ENCODE measurements around the gene IL6ST.
A peak's percentile ranks its signal among the peaks of the same experiment; 100 is the strongest.
"Not testable (repeated sequence)": the region's sequence is repeated elsewhere in the genome, so short reads cannot be mapped to it uniquely, and the experiment has no call there.

The IL6ST gene

GRCh38 chr5:55993731-55994494, 850 bp downstream of the IL6ST start:
- peaks cover 3% of the 10 kb centered on the region for H3K9me3 Mint-ChIP-seq
- H3K27ac Mint-ChIP-seq, result peak overlapping the region; percentile 99
- peak overlapping the region; percentile 96 for H3K4me3 Mint-ChIP-seq
- peaks cover 71% of the 10 kb centered on the region for H3K4me1 Mint-ChIP-seq (ENCODE audit: low read depth)
- peaks cover 55% of the 10 kb centered on the region for H3K36me3 Mint-ChIP-seq (ENCODE audit: low read depth)
- H3K27me3 Mint-ChIP-seq, result no peaks in the 10 kb centered on the region
- no peak for DNase-seq

GRCh38 chr5:55993013-55993412, 1.8 kb downstream of the IL6ST start:
- peak overlapping the region; percentile 96 for H3K4me3 Mint-ChIP-seq
- peak overlapping the region; percentile 99 for H3K27ac Mint-ChIP-seq
- H3K36me3 Mint-ChIP-seq (ENCODE audit: low read depth), result peaks cover 63% of the 10 kb centered on the region
- no peak for DNase-seq
- H3K9me3 Mint-ChIP-seq, result peaks cover 3% of the 10 kb centered on the region
- peaks cover 71% of the 10 kb centered on the region for H3K4me1 Mint-ChIP-seq (ENCODE audit: low read depth)
- H3K27me3 Mint-ChIP-seq, result no peaks in the 10 kb centered on the region

- Mint-ChIP-seq H3K4me3 (peak overlapping the region; percentile 96), H3K27me3 (no peaks in the 10 kb centered on the region), H3K27ac (peak overlapping the region; percentile 18), H3K4me1 (ENCODE audit: low read depth) (peaks cover 70% of the 10 kb centered on the region), H3K9me3 (peaks cover 3% of the 10 kb centered on the region), H3K36me3 (ENCODE audit: low read depth) (peaks cover 71% of the 10 kb centered on the region)
- DNase-seq, result no peak
These were observed 2.8 kb downstream of the IL6ST start for GRCh38 chr5:55991768-55992486.

- Mint-ChIP-seq H3K4me1 (ENCODE audit: low read depth) (peaks cover 69% of the 10 kb centered on the region), H3K4me3 (peak overlapping the region; percentile 96), H3K36me3 (ENCODE audit: low read depth) (peaks cover 80% of the 10 kb centered on the region), H3K27ac (peak overlapping the region; percentile 76)
- DNase-seq, H3K9me3 Mint-ChIP-seq, H3K27me3 Mint-ChIP-seq: not testable (repeated sequence)
These were observed 3.9 kb downstream of the IL6ST start for GRCh38 chr5:55990895-55991294.

GRCh38 chr5:55989860-55990259, 4.9 kb downstream of the IL6ST start:
- H3K9me3 Mint-ChIP-seq, result peaks cover 3% of the 10 kb centered on the region
- H3K27ac Mint-ChIP-seq, result peak overlapping the region; percentile 74
- no peaks in the 10 kb centered on the region for H3K27me3 Mint-ChIP-seq
- peaks cover 74% of the 10 kb centered on the region for H3K4me1 Mint-ChIP-seq (ENCODE audit: low read depth)
- no peak for DNase-seq
- H3K36me3 Mint-ChIP-seq (ENCODE audit: low read depth), result peaks cover 88% of the 10 kb centered on the region
- peak overlapping the region; percentile 96 for H3K4me3 Mint-ChIP-seq

- Mint-ChIP-seq H3K4me1 (ENCODE audit: low read depth) (peaks cover 81% of the 10 kb centered on the region), H3K27me3 (no peaks in the 10 kb centered on the region), H3K4me3 (peak overlapping the region; percentile 96), H3K9me3 (peaks cover 3% of the 10 kb centered on the region), H3K27ac (peak overlapping the region; percentile 74), H3K36me3 (ENCODE audit: low read depth) (peaks cover 91% of the 10 kb centered on the region)
- DNase-seq, result no peak
These were observed 5.7 kb downstream of the IL6ST start for GRCh38 chr5:55988979-55989638.

GRCh38 chr5:55988428-55988827, 6.3 kb downstream of the IL6ST start:
- Mint-ChIP-seq H3K27ac (peak overlapping the region; percentile 87), H3K4me3 (peak overlapping the region; percentile 53), H3K4me1 (ENCODE audit: low read depth) (peaks cover 82% of the 10 kb centered on the region), H3K36me3 (ENCODE audit: low read depth) (peaks cover 84% of the 10 kb centered on the region)
- not testable (repeated sequence) for H3K27me3 Mint-ChIP-seq, DNase-seq, H3K9me3 Mint-ChIP-seq

GRCh38 chr5:55986931-55987330, 7.8 kb downstream of the IL6ST start:
- Mint-ChIP-seq H3K27me3 (no peaks in the 10 kb centered on the region), H3K4me1 (ENCODE audit: low read depth) (peaks cover 85% of the 10 kb centered on the region), H3K36me3 (ENCODE audit: low read depth) (peaks cover 78% of the 10 kb centered on the region), H3K4me3 (peak overlapping the region; percentile 18), H3K9me3 (peaks cover 3% of the 10 kb centered on the region), H3K27ac (peak overlapping the region; percentile 87)
- DNase-seq, result no peak

GRCh38 chr5:55985181-55985580, 9.6 kb downstream of the IL6ST start:
- peaks cover 73% of the 10 kb centered on the region for H3K36me3 Mint-ChIP-seq (ENCODE audit: low read depth)
- H3K4me3 Mint-ChIP-seq, result peak overlapping the region; percentile 49

GRCh38 chr5:55983986-55984385, 10.8 kb downstream of the IL6ST start:
- H3K9me3 Mint-ChIP-seq, result no peaks in the 10 kb centered on the region
- H3K4me1 Mint-ChIP-seq (ENCODE audit: low read depth), result peaks cover 75% of the 10 kb centered on the region
- H3K4me3 Mint-ChIP-seq, result no peak overlapping the region
- peak overlapping the region; percentile 87 for H3K27ac Mint-ChIP-seq
- DNase-seq, result no peak
- peaks cover 70% of the 10 kb centered on the region for H3K36me3 Mint-ChIP-seq (ENCODE audit: low read depth)
- no peaks in the 10 kb centered on the region for H3K27me3 Mint-ChIP-seq

More at GRCh38 chr5:55985181-55985580, 9.6 kb downstream of the IL6ST start:
- Mint-ChIP-seq H3K9me3 (no peaks in the 10 kb centered on the region), H3K27me3 (no peaks in the 10 kb centered on the region), H3K4me1 (ENCODE audit: low read depth) (peaks cover 78% of the 10 kb centered on the region), H3K27ac (peak overlapping the region; percentile 87)
- no peak for DNase-seq

- peaks cover 68% of the 10 kb centered on the region for H3K36me3 Mint-ChIP-seq (ENCODE audit: low read depth)
- H3K9me3 Mint-ChIP-seq, result no peaks in the 10 kb centered on the region
- peaks cover 79% of the 10 kb centered on the region for H3K4me1 Mint-ChIP-seq (ENCODE audit: low read depth)
- no peaks in the 10 kb centered on the region for H3K27me3 Mint-ChIP-seq
- H3K27ac Mint-ChIP-seq, result peak overlapping the region; percentile 55
- DNase-seq, result no peak
- H3K4me3 Mint-ChIP-seq, result peak overlapping the region; percentile 18
These were observed 11.8 kb downstream of the IL6ST start for GRCh38 chr5:55982957-55983381.

- no peak for DNase-seq
- H3K9me3 Mint-ChIP-seq, result no peaks in the 10 kb centered on the region
- peaks cover 71% of the 10 kb centered on the region for H3K4me1 Mint-ChIP-seq (ENCODE audit: low read depth)
- H3K27ac Mint-ChIP-seq, result peak overlapping the region; percentile 6
- no peaks in the 10 kb centered on the region for H3K27me3 Mint-ChIP-seq
- peaks cover 91% of the 10 kb centered on the region for H3K36me3 Mint-ChIP-seq (ENCODE audit: low read depth)
- no peak overlapping the region for H3K4me3 Mint-ChIP-seq
These were observed 21.5 kb downstream of the IL6ST start for GRCh38 chr5:55973296-55973695.

- H3K27me3 Mint-ChIP-seq, result no peaks in the 10 kb centered on the region
- H3K27ac Mint-ChIP-seq, result peak overlapping the region; percentile 91
- H3K4me3 Mint-ChIP-seq, result no peak overlapping the region
- no peaks in the 10 kb centered on the region for H3K9me3 Mint-ChIP-seq
- peaks cover 89% of the 10 kb centered on the region for H3K36me3 Mint-ChIP-seq (ENCODE audit: low read depth)
- peaks cover 66% of the 10 kb centered on the region for H3K4me1 Mint-ChIP-seq (ENCODE audit: low read depth)
- DNase-seq, result no peak
These were observed 24.8 kb downstream of the IL6ST start for GRCh38 chr5:55969956-55970355.

GRCh38 chr5:55966284-55966683, 28.5 kb downstream of the IL6ST start:
- H3K27ac Mint-ChIP-seq, result peak overlapping the region; percentile 88
- H3K36me3 Mint-ChIP-seq (ENCODE audit: low read depth), result peaks cover 81% of the 10 kb centered on the region
- no peaks in the 10 kb centered on the region for H3K27me3 Mint-ChIP-seq
- H3K4me3 Mint-ChIP-seq, result no peak overlapping the region
- no peaks in the 10 kb centered on the region for H3K9me3 Mint-ChIP-seq
- H3K4me1 Mint-ChIP-seq (ENCODE audit: low read depth), result peaks cover 50% of the 10 kb centered on the region
- DNase-seq, result no peak

Measured in activated T-cell treated with anti-CD3 and anti-CD28 coated beads, Interleukin-2, amount 50 U/mL, for 24 hours (primary cell).